ENCODE measurements around the gene TIMM29.

DNA sequence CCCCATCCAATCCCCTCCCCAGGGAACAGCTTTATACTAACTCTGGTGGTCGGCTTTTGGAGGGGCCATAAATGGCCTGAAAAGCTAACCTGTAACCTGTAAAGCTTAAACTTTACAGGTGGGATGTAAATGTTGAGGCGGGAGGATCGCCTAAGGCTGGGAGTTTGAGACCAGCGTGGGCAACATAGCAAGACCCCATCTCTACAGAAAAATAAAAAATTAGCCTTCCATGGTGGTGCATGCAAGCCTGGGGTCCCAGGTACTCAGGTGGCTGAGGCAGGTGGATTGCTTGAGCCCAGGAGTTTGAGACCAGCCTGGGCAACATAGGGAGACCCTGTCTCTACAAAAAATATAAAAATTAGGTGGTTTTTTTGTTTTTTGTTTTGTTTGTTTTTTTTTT, 38.7 kb upstream of the TIMM29 start:
- TF ChIP-seq, protein P1, sequence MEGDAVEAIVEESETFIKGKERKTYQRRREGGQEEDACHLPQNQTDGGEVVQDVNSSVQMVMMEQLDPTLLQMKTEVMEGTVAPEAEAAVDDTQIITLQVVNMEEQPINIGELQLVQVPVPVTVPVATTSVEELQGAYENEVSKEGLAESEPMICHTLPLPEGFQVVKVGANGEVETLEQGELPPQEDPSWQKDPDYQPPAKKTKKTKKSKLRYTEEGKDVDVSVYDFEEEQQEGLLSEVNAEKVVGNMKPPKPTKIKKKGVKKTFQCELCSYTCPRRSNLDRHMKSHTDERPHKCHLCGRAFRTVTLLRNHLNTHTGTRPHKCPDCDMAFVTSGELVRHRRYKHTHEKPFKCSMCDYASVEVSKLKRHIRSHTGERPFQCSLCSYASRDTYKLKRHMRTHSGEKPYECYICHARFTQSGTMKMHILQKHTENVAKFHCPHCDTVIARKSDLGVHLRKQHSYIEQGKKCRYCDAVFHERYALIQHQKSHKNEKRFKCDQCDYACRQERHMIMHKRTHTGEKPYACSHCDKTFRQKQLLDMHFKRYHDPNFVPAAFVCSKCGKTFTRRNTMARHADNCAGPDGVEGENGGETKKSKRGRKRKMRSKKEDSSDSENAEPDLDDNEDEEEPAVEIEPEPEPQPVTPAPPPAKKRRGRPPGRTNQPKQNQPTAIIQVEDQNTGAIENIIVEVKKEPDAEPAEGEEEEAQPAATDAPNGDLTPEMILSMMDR (IDR thresholded peaks at IDR 0.05 in 2 of 3, conservative IDR thresholded peaks at IDR 0.05 in 1 of 3; ENCODE audit: insufficient read depth in 2 of 3, low read depth in 1 of 3, low read length in 3 of 3), result no peak
- no peak for TF ChIP-seq HNRNPH1 (optimal IDR thresholded peaks at IDR 0.05; ENCODE audit: low read depth, low read length)
- TF ChIP-seq ZNF184 (CRISPR knock-in tag; IDR thresholded peaks at IDR 0.05), result no peak
- TF ChIP-seq TEAD4 (IDR thresholded peaks at IDR 0.05; ENCODE audit: low read length), result no peak
- TF ChIP-seq TEAD4 (CRISPR knock-in tag; IDR thresholded peaks at IDR 0.05; ENCODE audit: borderline replicate concordance), result no peak
- TF ChIP-seq SNAPC5 (CRISPR knock-in tag; IDR thresholded peaks at IDR 0.05), result no peak
- no peak for TF ChIP-seq CHD1 (IDR thresholded peaks at IDR 0.05; ENCODE audit: low read length)
- TF ChIP-seq NONO (IDR thresholded peaks at IDR 0.05; ENCODE audit: low read depth in 2 of 2, low read length in 1 of 2), result no peak
- TF ChIP-seq HEY1 (CRISPR knock-in tag; IDR thresholded peaks at IDR 0.05; ENCODE audit: borderline replicate concordance), result no peak
- TF ChIP-seq ZZZ3 (IDR thresholded peaks at IDR 0.05), result no peak
- TF ChIP-seq ZNF23 (CRISPR knock-in tag; IDR thresholded peaks at IDR 0.05), result no peak
- no peak for TF ChIP-seq CHD2 (IDR thresholded peaks at IDR 0.05; ENCODE audit: low read depth, low read length)
- no peak for TF ChIP-seq SMARCE1 (IDR thresholded peaks at IDR 0.05)
- no peak for TF ChIP-seq YY1 (IDR thresholded peaks at IDR 0.05; ENCODE audit: borderline replicate concordance in 1 of 3, control insufficient read depth in 1 of 3, extremely low read depth in 1 of 3, insufficient read depth in 3 of 3, insufficient read length in 1 of 3, insufficient replicate concordance in 2 of 3, low read depth in 1 of 3, low read length in 2 of 3)
- no peak for TF ChIP-seq NRF1 (conservative IDR thresholded peaks at IDR 0.05 in 1 of 2, IDR thresholded peaks at IDR 0.05 in 1 of 2)

Data from K562 (cell line).